Activated CD8-positive, alpha-beta memory T cell treated with anti-CD3 and anti-CD28 coated beads for 4 hours (primary cell): Measurements from ENCODE around the gene HMGXB4.

Source experiments
- DNase-seq, 2 donors: peaks; one replicate each; pipeline ENCODE4 v3.0.0-alpha.2; 2020; ENCODE audit warnings: low read depth in 2 of 2

HMGXB4 gene

DNA sequence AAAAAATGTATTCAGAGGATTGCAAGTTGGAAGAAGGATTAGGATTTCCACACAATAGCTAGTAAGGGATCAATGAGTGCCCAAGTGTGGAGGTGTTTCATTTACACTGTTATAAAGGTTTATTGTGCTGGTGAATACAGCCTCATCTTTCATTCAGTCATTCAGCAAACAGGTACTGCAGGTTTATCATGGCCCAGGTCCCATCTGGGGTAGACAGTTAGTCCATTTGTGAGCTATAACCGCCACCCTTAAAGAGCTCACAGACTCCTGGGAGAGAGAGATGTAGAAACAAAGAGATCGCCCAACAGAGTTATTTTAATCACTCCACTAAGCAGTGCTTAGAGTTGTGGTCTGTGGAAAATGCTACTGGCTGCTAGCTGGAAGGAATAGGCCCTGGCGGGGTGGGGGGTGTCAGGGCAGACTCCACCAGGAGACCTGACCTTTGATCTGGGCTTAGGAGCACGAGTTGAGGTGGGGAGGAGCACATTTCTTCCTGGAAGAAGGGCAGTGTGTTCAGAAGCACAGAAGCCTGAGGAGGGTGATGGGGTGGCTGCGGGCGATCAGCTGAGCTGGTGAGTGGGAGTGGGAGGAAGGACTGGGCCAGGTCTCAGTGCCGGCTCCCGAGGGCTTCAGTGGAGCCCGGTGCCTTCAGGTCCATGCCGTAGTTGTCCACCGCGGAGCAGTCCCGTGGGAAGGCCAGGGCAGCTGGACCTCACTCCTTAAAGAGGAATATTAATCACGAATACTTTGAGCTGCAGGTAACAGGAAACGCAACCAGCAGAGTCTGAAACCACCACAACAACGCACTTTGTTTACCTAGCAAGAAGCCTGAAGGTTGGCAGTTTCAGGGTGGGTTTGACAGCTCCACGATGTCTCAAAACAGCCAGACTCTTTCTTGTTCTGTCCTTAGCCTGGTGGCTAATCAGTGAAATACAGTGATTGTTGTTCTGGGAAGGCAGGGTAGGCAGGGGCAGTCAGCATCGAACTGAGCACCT, 53.6 kb downstream of the HMGXB4 start:
- no peak for DNase-seq

- no peak for DNase-seq
These were observed 54.3 kb downstream of the HMGXB4 start for GRCh38 chr22:35311551-35311999.

GRCh38 chr22:35312198-35313059, 55.1 kb downstream of the HMGXB4 start:
- no peak for DNase-seq

- DNase-seq, result no peak
These were observed 56.2 kb downstream of the HMGXB4 start for GRCh38 chr22:35313311-35314121.

DNA sequence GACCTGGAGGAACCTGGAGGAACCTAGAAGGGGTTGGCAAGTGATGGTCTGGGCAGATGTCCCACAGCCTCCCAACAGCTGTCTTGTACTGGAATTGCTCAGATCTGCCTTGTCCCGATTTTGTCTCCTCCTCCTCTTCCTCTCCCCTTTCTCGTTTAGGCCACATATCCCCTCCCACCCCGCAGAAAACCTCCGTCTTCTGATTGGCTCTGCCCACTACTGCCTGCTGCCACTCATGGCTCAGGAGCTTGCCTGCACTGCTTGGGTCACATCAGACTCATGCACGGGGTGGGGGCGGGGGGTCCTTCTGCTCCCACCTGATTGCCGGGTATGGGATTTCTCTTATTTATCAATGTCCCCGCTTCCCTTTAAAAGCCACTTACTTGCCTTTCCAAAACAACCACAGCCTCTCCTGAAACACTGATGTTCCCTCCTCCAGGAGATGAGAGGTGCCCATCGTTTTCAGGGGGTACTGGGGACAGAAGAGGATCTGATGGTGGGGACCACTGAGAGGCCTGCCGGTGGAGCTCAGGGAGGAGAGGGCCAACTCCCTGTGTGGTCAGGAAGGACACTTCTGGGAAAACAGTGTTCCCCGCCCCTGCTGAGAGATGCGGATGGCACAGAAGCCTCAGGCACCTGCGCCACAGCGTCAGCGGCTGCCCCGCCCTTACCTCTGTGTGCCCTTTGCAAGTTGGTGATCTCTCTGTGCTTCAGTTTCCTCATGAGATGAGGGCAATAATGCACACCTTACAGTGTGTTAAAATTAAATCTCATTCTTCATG, 57.1 kb downstream of the HMGXB4 start:
- DNase-seq, result no peak

GRCh38 chr22:35315141-35315854, 58.0 kb downstream of the HMGXB4 start:
- no peak for DNase-seq

- no peak for DNase-seq
These were observed 58.8 kb downstream of the HMGXB4 start for GRCh38 chr22:35315855-35316745.

DNA sequence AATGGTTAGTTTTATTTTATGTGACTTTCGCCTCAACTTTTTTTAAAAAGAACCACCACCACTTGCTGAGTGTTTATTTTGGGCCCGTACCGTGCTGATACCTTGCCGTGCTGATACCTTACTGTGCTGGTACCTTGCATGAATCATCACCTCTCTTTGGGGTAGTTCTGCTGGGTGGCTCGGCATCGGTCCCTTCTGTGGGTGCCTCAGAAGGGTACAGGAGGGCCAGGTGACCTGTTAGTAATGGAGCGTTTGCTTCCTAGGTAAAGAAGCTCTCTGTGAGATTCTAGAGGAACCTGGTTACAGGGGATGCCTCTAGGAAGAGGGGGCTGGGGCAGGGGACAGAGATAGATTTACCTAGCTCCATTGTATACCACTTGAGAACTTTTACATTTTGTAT, 59.5 kb downstream of the HMGXB4 start:
- DNase-seq, result no peak

GRCh38 chr22:35317680-35318290, 60.5 kb downstream of the HMGXB4 start:
- DNase-seq, result no peak

- no peak for DNase-seq
These were observed 61.3 kb downstream of the HMGXB4 start for GRCh38 chr22:35318346-35319215.

GRCh38 chr22:35319244-35319985, 62.1 kb downstream of the HMGXB4 start:
- DNase-seq, result no peak

DNA sequence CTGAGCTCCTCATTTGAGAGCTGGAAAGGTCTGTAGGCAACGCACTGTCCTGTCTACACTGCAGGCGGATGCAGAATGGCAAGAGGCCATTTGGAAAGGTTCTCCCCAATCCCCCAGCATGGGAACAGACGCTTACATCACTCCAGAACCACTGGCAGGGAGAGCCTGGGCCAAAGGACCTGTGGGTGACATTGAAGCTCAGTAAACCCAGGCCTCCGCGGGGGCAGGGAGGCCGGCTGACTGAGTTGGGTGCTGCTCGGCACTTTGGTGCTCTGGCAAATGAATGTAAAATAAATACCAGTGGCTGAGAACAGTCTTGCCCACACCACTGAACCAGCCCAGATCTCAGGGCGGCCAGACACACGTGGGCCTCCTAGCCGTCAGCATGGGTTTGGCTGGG, 64.8 kb downstream of the HMGXB4 start:
- DNase-seq, result no peak

DNA sequence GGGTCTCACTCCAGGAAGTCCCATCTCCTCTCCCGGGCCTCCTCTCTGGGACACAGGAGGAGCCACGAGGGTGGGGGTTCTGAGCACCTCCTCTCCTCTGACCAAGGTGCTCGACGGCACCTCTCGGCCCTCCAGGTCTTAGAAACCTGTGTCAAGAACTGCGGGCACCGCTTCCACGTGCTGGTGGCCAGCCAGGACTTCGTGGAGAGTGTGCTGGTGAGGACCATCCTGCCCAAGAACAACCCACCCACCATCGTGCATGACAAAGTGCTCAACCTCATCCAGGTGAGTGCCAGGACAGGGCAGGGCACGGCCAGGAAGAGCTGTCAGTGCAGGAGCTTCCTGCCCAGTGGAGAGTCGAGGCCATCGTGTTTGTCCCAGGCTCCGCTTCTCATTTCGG, 65.6 kb downstream of the HMGXB4 start:
- no peak for DNase-seq

DNA sequence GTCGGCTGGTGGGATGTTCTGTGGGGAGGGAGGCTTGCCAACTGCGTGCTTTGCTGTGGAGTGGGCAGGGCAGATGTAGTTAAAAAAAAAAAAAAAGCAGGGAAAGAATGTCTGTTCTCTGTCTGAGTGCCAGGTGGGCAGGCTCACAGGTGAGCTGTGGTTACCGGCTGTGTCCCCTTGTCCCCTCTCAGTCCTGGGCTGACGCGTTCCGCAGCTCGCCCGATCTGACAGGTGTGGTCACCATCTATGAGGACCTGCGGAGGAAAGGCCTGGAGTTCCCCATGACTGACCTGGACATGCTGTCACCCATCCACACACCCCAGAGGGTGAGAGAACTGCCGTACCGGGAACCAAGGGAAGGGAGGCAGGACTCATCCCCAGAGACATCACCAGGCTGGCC, 66.0 kb downstream of the HMGXB4 start:
- DNase-seq, result no peak

GRCh38 chr22:35324067-35324466, 66.8 kb downstream of the HMGXB4 start:
- DNase-seq, result no peak

- DNase-seq, result no peak
These were observed 67.5 kb downstream of the HMGXB4 start for GRCh38 chr22:35324762-35325161.

- DNase-seq, result no peak
These were observed 67.9 kb downstream of the HMGXB4 start for GRCh38 chr22:35325209-35325608.
